SU-DHL-6 (cell line): ENCODE results near the gene CFL1.

Source experiments
- H2AFZ ChIP-seq: fragments of 200-600 bp; sonication (generic); 2 replicates; pipeline ENCODE4 v1.6.1; 2014; ENCODE audit warnings: low read depth, mild to moderate bottlenecking, moderate library complexity, mixed read lengths, antibody characterized with exemption, low read length; ENCODE audit not compliant: severe bottlenecking
- H3F3A ChIP-seq: fragments of 200-600 bp; shearing (Covaris generic); 2 replicates; pipeline ENCODE4 v1.6.0; 2016; ENCODE audit warnings: antibody characterized with exemption, mild to moderate bottlenecking; ENCODE audit not compliant: insufficient read depth
- H3K27ac ChIP-seq: fragments of 200-600 bp; sonication (generic); 2 replicates; pipeline ENCODE4 v1.5.1; 2016; ENCODE audit warnings: low read depth, mild to moderate bottlenecking, low read length, moderate library complexity, mixed read lengths
- H3K27me3 ChIP-seq: fragments of 200-600 bp; sonication (generic), shearing (Covaris generic); 2 replicates; pipeline ENCODE4 v1.6.0; 2014; ENCODE audit warnings: mild to moderate bottlenecking, low read length
- H3K36me3 ChIP-seq: fragments of 200-600 bp; sonication (generic); 2 replicates; pipeline ENCODE4 v1.6.1; 2014; ENCODE audit warnings: mild to moderate bottlenecking, low read length, mixed read lengths
- H3K4me2 ChIP-seq: fragments of 300-600, 200-600 bp; shearing (Covaris generic), sonication (generic); 2 replicates; pipeline ENCODE4 v1.6.0; 2014; ENCODE audit warnings: low read length, low read depth, mild to moderate bottlenecking; ENCODE audit not compliant: poor library complexity, severe bottlenecking
- H3K4me3 ChIP-seq: fragments of 200-600 bp; sonication (generic); 2 replicates; pipeline ENCODE4 v1.5.1; 2014; ENCODE audit warnings: antibody characterized with exemption, low read length, mild to moderate bottlenecking, mixed read lengths; ENCODE audit not compliant: insufficient read depth, poor library complexity, severe bottlenecking
- H3K79me2 ChIP-seq: fragments of 200-600 bp; sonication (generic); 2 replicates; pipeline ENCODE4 v1.6.1; 2014; ENCODE audit warnings: mild to moderate bottlenecking, low read length, moderate library complexity; ENCODE audit not compliant: insufficient read depth
- H3K9ac ChIP-seq: fragments of 200-600 bp; sonication (generic); 2 replicates; pipeline ENCODE4 v1.7.0; 2014; ENCODE audit warnings: mild to moderate bottlenecking, low read length
- H3K9me2 ChIP-seq: fragments of 200-600 bp; sonication (generic); replicated peaks from 2 replicates; pipeline ENCODE4 v1.6.1; 2014; ENCODE audit warnings: low read length; ENCODE audit not compliant: insufficient read depth
- H3K9me3 ChIP-seq: fragments of 200-600 bp; sonication (generic); 2 replicates; pipeline ENCODE4 v1.6.1; 2014; ENCODE audit warnings: low read length, mixed read lengths; ENCODE audit not compliant: insufficient read depth
- H4K20me1 ChIP-seq: fragments of 200-600 bp; sonication (generic); 2 replicates; pipeline ENCODE4 v1.6.1; 2014; ENCODE audit warnings: low read depth, mild to moderate bottlenecking, antibody characterized with exemption, low read length, moderate library complexity, mixed read lengths
- EZH2phosphoT487 ChIP-seq: fragments of 200-600 bp; sonication (generic), shearing (Covaris generic); conservative IDR thresholded peaks from 2 replicates; pipeline ENCODE4 v1.6.1; 2018; ENCODE audit warnings: mild to moderate bottlenecking, antibody characterized with exemption, low read length, moderate library complexity, mixed read lengths
- TF ChIP-seq, protein P1 (sequence below): fragments of 200-600 bp; sonication (generic); IDR thresholded peaks from one replicate; pipeline ENCODE4 v1.5.1; 2017; ENCODE audit warnings: antibody characterized with exemption, mild to moderate bottlenecking, low read length, moderate library complexity; ENCODE audit not compliant: insufficient read depth, poor library complexity, severe bottlenecking

The CFL1 gene

DNA sequence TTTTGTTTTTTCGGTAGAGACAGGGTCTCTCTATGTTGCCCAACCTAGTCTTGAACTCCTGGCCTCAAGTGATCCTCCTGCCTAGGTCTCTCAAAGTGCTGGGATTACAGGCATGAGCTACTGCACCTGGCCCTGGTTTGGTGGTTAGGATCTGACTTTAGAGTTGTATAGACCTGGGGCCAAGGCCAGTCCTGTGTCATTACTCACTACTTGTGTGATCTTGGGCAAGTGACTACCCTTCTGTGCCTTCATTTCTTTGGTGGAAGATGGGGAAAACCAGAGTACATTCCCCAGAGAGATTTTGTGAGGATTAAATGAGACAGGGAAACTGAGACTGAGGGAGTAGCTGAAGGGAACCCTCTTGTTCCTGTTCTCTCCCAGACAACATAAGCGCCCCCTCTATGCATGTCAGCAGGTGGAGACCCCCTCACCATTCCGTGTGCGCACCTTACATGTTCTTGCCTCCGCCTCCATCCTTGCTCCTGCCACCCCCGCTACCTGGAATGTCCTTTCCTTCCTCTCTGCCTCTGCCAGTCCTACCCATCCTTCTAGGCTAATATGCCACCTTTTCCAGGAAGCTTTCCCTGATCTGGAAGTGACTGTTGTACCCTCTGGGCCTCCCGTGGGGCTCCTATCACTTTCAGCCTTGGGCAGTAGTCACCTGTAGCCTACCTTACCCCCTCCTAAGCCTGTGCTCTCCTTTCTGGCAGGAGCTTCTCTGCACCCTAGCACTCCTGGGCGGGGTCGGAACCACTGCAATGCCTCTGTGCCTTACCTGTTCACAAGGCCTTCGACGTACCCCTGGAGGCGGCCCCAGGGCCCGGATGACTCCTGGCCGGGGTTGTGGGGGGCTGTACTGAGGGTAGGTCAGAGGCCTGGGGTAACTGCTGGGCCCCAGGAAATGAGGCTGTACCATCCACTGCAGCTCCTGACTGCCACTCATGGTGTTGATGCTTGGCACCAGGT lies 38.3 kb upstream of the CFL1 start:
- no peak overlapping the region for H3K4me3 ChIP-seq
- H3K27ac ChIP-seq = no peak overlapping the region
- H2AFZ ChIP-seq = no peak overlapping the region
- H4K20me1 ChIP-seq = no peaks in the 10 kb centered on the region
- H3K36me3 ChIP-seq = no peaks in the 10 kb centered on the region
- no peak overlapping the region for H3K4me2 ChIP-seq
- no peaks in the 10 kb centered on the region for H3K9me2 ChIP-seq
- H3K27me3 ChIP-seq = no peaks in the 10 kb centered on the region
- no peak overlapping the region for H3K9ac ChIP-seq
- H3K9me3 ChIP-seq = no peaks in the 10 kb centered on the region
- TF ChIP-seq, protein P1, sequence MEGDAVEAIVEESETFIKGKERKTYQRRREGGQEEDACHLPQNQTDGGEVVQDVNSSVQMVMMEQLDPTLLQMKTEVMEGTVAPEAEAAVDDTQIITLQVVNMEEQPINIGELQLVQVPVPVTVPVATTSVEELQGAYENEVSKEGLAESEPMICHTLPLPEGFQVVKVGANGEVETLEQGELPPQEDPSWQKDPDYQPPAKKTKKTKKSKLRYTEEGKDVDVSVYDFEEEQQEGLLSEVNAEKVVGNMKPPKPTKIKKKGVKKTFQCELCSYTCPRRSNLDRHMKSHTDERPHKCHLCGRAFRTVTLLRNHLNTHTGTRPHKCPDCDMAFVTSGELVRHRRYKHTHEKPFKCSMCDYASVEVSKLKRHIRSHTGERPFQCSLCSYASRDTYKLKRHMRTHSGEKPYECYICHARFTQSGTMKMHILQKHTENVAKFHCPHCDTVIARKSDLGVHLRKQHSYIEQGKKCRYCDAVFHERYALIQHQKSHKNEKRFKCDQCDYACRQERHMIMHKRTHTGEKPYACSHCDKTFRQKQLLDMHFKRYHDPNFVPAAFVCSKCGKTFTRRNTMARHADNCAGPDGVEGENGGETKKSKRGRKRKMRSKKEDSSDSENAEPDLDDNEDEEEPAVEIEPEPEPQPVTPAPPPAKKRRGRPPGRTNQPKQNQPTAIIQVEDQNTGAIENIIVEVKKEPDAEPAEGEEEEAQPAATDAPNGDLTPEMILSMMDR = no peak
- TF ChIP-seq EZH2phosphoT487 = no peak
- peaks cover 9% of the 10 kb centered on the region for H3K79me2 ChIP-seq
- peaks cover 14% of the 10 kb centered on the region for H3F3A ChIP-seq

DNA sequence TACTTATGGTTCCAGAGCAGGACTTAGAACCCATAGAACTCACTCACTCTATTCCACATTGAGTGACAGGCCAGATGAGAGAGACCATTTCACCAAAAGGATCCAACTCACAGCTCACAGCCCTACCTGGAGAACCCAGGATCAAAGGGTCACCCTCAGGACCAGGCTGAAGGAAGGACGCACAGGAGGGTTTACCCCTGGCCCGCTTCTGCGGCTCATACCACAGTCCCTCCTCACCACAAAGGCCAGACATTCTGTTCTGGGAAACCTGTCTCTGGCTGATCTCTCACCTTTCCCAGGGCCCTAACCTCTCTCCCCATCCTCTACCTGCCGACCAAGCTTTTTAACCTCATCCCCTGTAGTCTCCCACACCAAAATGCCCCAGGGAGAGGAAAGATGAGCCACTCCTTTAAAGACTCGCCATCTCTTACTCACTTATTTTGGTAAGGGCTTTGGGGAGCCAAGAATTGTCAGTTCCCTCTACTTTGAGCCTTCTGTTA lies 37.6 kb upstream of the CFL1 start:
- TF ChIP-seq EZH2phosphoT487 = no peak
- TF ChIP-seq, protein P1 = no peak
- Histone ChIP-seq H3K27me3 (no peaks in the 10 kb centered on the region), H3F3A (peaks cover 14% of the 10 kb centered on the region), H3K9me3 (no peaks in the 10 kb centered on the region), H2AFZ (no peak overlapping the region), H3K9ac (no peak overlapping the region), H3K9me2 (no peaks in the 10 kb centered on the region), H3K27ac (no peak overlapping the region), H3K4me2 (no peak overlapping the region), H3K4me3 (no peak overlapping the region), H3K79me2 (peaks cover 12% of the 10 kb centered on the region), H3K36me3 (no peaks in the 10 kb centered on the region), H4K20me1 (no peaks in the 10 kb centered on the region)

DNA sequence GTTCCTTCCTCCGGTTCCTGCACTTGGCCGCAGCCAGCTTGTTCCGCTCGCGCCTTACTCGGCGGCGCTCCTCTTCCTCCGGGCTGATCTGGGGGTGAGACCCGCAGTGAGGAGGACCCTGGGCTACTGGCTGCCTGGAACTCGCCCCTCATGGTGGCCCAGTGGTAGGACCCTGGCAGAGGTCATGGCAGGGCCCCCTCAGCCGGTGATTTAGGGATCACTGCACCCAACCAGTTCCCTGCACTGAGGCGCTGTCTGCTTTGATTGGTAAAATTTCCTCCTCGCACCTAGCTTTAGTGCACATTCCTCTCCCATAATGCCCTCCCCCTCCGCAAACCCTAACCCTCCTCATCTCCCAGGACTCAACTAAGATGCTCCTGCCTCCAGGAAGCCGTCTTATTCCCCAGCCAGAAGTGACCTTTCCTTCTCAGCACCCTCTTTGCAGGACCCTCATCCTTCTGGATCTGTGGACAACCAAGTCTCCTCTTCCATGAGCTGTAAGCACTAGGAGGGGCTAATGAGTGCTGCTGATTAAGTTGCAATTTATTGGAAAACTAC lies 36.1 kb upstream of the CFL1 start:
- Histone ChIP-seq H3K4me3 (peak overlapping the region; percentile 36), H3K9ac (peak overlapping the region; percentile 56), H3K27me3 (no peaks in the 10 kb centered on the region), H3K36me3 (no peaks in the 10 kb centered on the region), H3F3A (peaks cover 26% of the 10 kb centered on the region), H3K9me2 (no peaks in the 10 kb centered on the region), H3K79me2 (peaks cover 12% of the 10 kb centered on the region), H3K9me3 (no peaks in the 10 kb centered on the region), H2AFZ (peak overlapping the region; percentile 42), H3K27ac (0 out of 2 replicates have a peak overlapping the region, but pooled peaks have one; percentile 52), H3K4me2 (peak overlapping the region; percentile 93), H4K20me1 (no peaks in the 10 kb centered on the region)
- no peak for TF ChIP-seq EZH2phosphoT487
- TF ChIP-seq, protein P1 = no peak
